BLaER1 (cell line): ENCODE data around the gene SF3B5.
"Not testable (repeated sequence)": the region's sequence is repeated elsewhere in the genome, so short reads cannot be mapped to it uniquely, and the experiment has no call there.

Experiments used
- H3K27ac ChIP-seq: shearing (Covaris generic); formaldehyde crosslinking; 2 replicates; pipeline ENCODE4 v1.8.1; 2022
- H3K27me3 ChIP-seq: shearing (Covaris generic); formaldehyde crosslinking; 2 replicates; pipeline ENCODE4 v1.8.1; 2022
- H3K36me3 ChIP-seq: shearing (Covaris generic); formaldehyde crosslinking; 2 replicates; pipeline ENCODE4 v1.8.1; 2022
- H3K4me1 ChIP-seq: shearing (Covaris generic); formaldehyde crosslinking; 2 replicates; pipeline ENCODE4 v1.8.1; 2022
- H3K4me2 ChIP-seq: shearing (Covaris generic); formaldehyde crosslinking; 2 replicates; pipeline ENCODE4 v1.8.1; 2022
- H3K4me3 ChIP-seq: shearing (Covaris generic); formaldehyde crosslinking; 2 replicates; pipeline ENCODE4 v1.8.1; 2022
- H3K9ac ChIP-seq: shearing (Covaris generic); formaldehyde crosslinking; 2 replicates; pipeline ENCODE4 v1.8.1; 2022
- H3K9me3 ChIP-seq: shearing (Covaris generic); formaldehyde crosslinking; 2 replicates; pipeline ENCODE4 v1.8.1; 2022
- H4K20me1 ChIP-seq: shearing (Covaris generic); formaldehyde crosslinking; 2 replicates; pipeline ENCODE4 v1.8.1; 2022
- Cebpa-rat ChIP-seq: shearing (Covaris generic); IDR thresholded peaks from 2 replicates; pipeline ENCODE4 v1.8.1; 2022

SF3B5 gene

GRCh38 chr6:144087789-144088426 lies 7.5 kb downstream of the SF3B5 start:
- Histone ChIP-seq H3K27me3 (no peaks in the 10 kb centered on the region), H4K20me1 (peaks cover 2% of the 10 kb centered on the region; the same call in 1 of the 2 replicates), H3K27ac (no peak overlapping the region), H3K4me2 (no peak overlapping the region), H3K4me1 (peaks cover 5% of the 10 kb centered on the region), H3K4me3 (no peak overlapping the region), H3K9ac (no peak overlapping the region), H3K36me3 (no peaks in the 10 kb centered on the region; the same call in 1 of the 2 replicates), H3K9me3 (no peaks in the 10 kb centered on the region)
- no peak for TF ChIP-seq Cebpa-rat

GRCh38 chr6:144086959-144087358 lies 8.4 kb downstream of the SF3B5 start:
- Histone ChIP-seq H3K9ac (no peak overlapping the region), H3K9me3 (no peaks in the 10 kb centered on the region), H3K27me3 (no peaks in the 10 kb centered on the region), H3K36me3 (no peaks in the 10 kb centered on the region; the same call in 1 of the 2 replicates), H3K27ac (no peak overlapping the region), H3K4me2 (no peak overlapping the region), H4K20me1 (no peaks in the 10 kb centered on the region), H3K4me1 (no peaks in the 10 kb centered on the region; the same call in 1 of the 2 replicates), H3K4me3 (no peak overlapping the region)
- TF ChIP-seq Cebpa-rat, result no peak

GRCh38 chr6:144083172-144083571 lies 12.2 kb downstream of the SF3B5 start:
- no peaks in the 10 kb centered on the region for H3K9me3 ChIP-seq
- no peaks in the 10 kb centered on the region; the same call in 1 of the 2 replicates for H3K36me3 ChIP-seq
- TF ChIP-seq Cebpa-rat, result no peak
- no peak overlapping the region for H3K9ac ChIP-seq
- H3K4me3 ChIP-seq, result no peak overlapping the region
- no peaks in the 10 kb centered on the region for H3K27me3 ChIP-seq
- no peak overlapping the region for H3K27ac ChIP-seq
- H4K20me1 ChIP-seq, result no peaks in the 10 kb centered on the region
- no peak overlapping the region for H3K4me2 ChIP-seq
- H3K4me1 ChIP-seq, result no peaks in the 10 kb centered on the region; the same call in 1 of the 2 replicates

GRCh38 chr6:144082412-144082811 lies 13.0 kb downstream of the SF3B5 start:
- not testable (repeated sequence) for H3K9ac ChIP-seq, H3K4me1 ChIP-seq, H3K4me2 ChIP-seq, H4K20me1 ChIP-seq, H3K27ac ChIP-seq, H3K9me3 ChIP-seq, H3K36me3 ChIP-seq, H3K27me3 ChIP-seq, H3K4me3 ChIP-seq

- Histone ChIP-seq H3K4me3 (no peak overlapping the region), H3K27me3 (no peaks in the 10 kb centered on the region), H3K36me3 (no peaks in the 10 kb centered on the region), H3K27ac (no peak overlapping the region), H3K9me3 (no peaks in the 10 kb centered on the region), H3K4me2 (no peak overlapping the region), H3K9ac (no peak overlapping the region), H3K4me1 (no peaks in the 10 kb centered on the region), H4K20me1 (no peaks in the 10 kb centered on the region)
- no peak for TF ChIP-seq Cebpa-rat
These were observed 17.5 kb downstream of the SF3B5 start for GRCh38 chr6:144077871-144078270.

GRCh38 chr6:144075875-144076274 lies 19.5 kb downstream of the SF3B5 start:
- TF ChIP-seq Cebpa-rat, result no peak
- Histone ChIP-seq H3K4me2 (no peak overlapping the region), H3K9me3 (no peaks in the 10 kb centered on the region), H4K20me1 (no peaks in the 10 kb centered on the region), H3K4me3 (no peak overlapping the region), H3K9ac (no peak overlapping the region), H3K27ac (no peak overlapping the region), H3K36me3 (no peaks in the 10 kb centered on the region), H3K4me1 (no peaks in the 10 kb centered on the region), H3K27me3 (no peaks in the 10 kb centered on the region)

- H3K4me2 ChIP-seq, result no peak overlapping the region
- no peaks in the 10 kb centered on the region for H3K4me1 ChIP-seq
- H3K27ac ChIP-seq, result no peak overlapping the region
- H3K9ac ChIP-seq, result no peak overlapping the region
- no peaks in the 10 kb centered on the region for H3K27me3 ChIP-seq
- no peak for TF ChIP-seq Cebpa-rat
- no peak overlapping the region for H3K4me3 ChIP-seq
- H3K36me3 ChIP-seq, result no peaks in the 10 kb centered on the region
- H3K9me3 ChIP-seq, result no peaks in the 10 kb centered on the region
- no peaks in the 10 kb centered on the region for H4K20me1 ChIP-seq
These were observed 20.2 kb downstream of the SF3B5 start for GRCh38 chr6:144075187-144075586.

- Histone ChIP-seq H3K4me3 (no peak overlapping the region), H3K9ac (no peak overlapping the region), H3K4me1 (no peaks in the 10 kb centered on the region), H3K9me3 (no peaks in the 10 kb centered on the region), H3K27me3 (no peaks in the 10 kb centered on the region), H3K4me2 (no peak overlapping the region), H3K27ac (no peak overlapping the region), H3K36me3 (no peaks in the 10 kb centered on the region), H4K20me1 (no peaks in the 10 kb centered on the region)
- TF ChIP-seq Cebpa-rat, result no peak
These were observed 22.3 kb downstream of the SF3B5 start for GRCh38 chr6:144073024-144073423.

- Histone ChIP-seq H3K9ac (no peak overlapping the region), H3K27ac (no peak overlapping the region), H3K4me3 (no peak overlapping the region), H4K20me1 (no peaks in the 10 kb centered on the region), H3K9me3 (no peaks in the 10 kb centered on the region), H3K4me2 (no peak overlapping the region), H3K27me3 (no peaks in the 10 kb centered on the region), H3K36me3 (no peaks in the 10 kb centered on the region), H3K4me1 (peaks cover 6% of the 10 kb centered on the region; the same call in 1 of the 2 replicates)
- TF ChIP-seq Cebpa-rat, result no peak
These were observed 25.9 kb downstream of the SF3B5 start for GRCh38 chr6:144069506-144069905.

- H3K27me3 ChIP-seq, result no peaks in the 10 kb centered on the region
- H3K9me3 ChIP-seq, result no peaks in the 10 kb centered on the region
These were observed 26.6 kb downstream of the SF3B5 start for GRCh38 chr6:144068794-144069193.

More at GRCh38 chr6:144068794-144069193, 26.6 kb downstream of the SF3B5 start:
- Histone ChIP-seq H3K4me3 (no peak overlapping the region), H3K4me2 (no peak overlapping the region), H3K27ac (no peak overlapping the region), H4K20me1 (no peaks in the 10 kb centered on the region), H3K4me1 (peaks cover 6% of the 10 kb centered on the region; the same call in 1 of the 2 replicates), H3K36me3 (no peaks in the 10 kb centered on the region), H3K9ac (no peak overlapping the region)
- no peak for TF ChIP-seq Cebpa-rat
